GM21423 (cell line): ENCODE measurements around the gene TXLNG.

ENCODE experiments used
- ATAC-seq: cut with Tn5 transposase; IDR thresholded peaks from one replicate; pipeline ENCODE4 v1.9.1; 2021; ENCODE audit warnings: mild to moderate bottlenecking, moderate library complexity; ENCODE audit not compliant: unreplicated experiment

The TXLNG gene

GRCh38 chrX:16785247-16786138, 773 bp upstream of the TXLNG start:
- ATAC-seq: no peak

DNA sequence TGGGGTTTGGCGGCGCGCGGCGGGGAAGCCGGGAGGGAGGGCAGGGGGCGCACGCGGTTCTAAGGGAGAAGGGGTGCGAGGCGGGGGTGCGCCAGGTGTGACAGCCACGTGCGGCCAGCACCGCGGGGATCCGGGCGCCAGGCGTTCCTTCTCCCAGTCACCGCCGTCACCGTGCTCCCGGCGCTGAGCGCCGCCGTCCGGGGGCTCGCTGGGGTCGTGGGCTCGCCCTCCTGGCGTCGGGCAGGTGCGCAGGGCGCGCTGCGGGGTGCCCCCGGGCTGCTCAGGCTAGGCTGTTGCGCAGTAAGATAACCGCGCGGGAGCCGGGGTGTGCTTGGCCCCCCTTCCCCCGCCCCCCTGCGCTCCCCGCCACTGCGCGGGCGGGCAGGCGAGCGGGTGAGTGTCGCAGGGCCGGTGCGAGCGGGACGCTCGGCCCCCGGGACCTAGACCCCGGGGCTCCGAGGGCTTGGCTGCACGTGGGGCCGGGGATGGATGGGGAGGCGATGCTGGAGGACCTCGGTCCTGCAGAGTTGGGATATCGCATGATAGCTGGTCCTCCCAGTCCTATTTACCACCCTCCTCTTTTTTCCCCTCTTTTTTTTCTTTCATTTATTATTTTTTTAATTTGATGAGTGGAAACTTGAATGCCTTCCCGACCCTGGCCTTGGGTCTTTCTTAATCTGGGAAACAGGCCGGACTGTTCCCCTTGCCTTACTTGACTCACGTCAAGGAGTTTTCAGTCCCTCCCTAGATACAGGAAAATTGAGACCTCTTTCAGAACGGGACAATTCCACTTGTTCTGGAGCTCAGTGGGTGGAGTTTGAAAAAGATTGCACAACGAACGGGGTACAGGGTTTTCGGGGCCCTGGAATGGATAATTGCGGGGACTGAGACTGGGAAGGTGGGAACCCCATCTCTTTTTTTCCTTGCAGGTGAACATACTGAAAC, 797 bp downstream of the TXLNG start:
- ATAC-seq: no peak

GRCh38 chrX:16788477-16788876, 2.2 kb downstream of the TXLNG start:
- ATAC-seq: no peak

DNA sequence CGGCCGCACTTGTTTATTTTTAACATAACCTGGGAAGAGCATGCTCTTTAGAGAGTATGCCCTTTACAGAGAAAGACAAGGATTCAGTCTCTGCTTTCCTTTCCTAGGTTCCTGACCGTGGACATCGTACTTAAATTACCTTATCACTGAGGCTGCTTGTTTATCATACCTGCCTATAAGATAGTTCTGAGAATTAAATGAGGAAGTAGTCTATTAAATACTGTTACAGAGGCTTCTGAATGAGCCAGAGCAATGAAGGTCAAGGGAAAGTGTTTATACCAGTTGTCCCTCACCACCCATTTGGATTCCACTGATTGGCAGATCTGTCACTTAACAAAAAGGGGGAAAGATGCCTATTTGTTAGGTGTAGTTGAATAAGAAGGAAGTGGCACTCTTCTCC, 10.0 kb downstream of the TXLNG start:
- no peak for ATAC-seq

GRCh38 chrX:16797358-16797757, 11.1 kb downstream of the TXLNG start:
- no peak for ATAC-seq

DNA sequence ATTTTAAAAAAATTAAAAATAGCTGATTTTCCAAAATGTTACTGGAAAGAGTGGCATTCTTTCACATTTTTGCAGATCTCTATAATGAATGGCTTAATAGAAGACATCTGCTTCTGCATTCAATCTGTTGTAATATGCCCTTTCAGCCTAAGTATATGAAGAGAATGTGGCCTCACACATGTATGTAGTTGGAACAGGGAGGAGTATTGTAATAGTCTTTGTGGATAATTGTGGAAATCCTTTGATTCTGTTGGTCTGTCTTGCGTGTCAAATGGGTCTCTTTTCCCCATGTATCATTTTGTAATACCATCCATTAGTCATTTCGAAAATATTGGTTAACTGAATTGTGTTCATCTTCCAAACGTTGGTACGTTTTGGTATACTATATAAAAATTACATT, 11.6 kb downstream of the TXLNG start:
- no peak for ATAC-seq

- no peak for ATAC-seq
Observed at GRCh38 chrX:16804923-16805464, 18.7 kb downstream of the TXLNG start.

- ATAC-seq: no peak
Observed at GRCh38 chrX:16807548-16807947, 21.3 kb downstream of the TXLNG start.

DNA sequence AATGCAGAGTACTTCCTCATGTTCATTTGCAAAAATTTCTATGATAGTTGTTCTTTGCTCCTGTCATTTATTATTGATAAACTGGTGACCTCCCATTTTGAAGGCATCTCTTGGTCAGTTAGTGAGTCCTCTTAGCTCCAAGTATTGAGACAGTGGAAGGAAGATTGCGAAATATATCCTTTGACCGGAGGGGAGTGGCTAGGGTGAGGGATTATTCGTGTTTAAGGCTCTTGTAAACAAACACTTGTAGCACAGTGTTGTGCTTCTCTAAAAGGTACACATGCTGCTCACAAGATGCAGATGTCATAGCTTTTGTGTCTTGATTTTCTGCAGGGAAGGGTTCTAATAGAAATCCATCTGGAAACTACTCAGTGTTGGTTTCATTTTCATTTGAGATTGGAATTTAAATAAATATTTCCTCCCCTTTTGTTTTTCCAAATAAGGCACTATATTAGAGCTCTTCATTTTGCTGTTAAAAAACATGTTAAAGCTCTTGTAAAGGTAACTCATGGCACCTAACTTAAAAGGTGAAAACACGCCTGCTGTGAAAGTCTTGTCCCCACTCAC, 21.8 kb downstream of the TXLNG start:
- ATAC-seq: no peak

DNA sequence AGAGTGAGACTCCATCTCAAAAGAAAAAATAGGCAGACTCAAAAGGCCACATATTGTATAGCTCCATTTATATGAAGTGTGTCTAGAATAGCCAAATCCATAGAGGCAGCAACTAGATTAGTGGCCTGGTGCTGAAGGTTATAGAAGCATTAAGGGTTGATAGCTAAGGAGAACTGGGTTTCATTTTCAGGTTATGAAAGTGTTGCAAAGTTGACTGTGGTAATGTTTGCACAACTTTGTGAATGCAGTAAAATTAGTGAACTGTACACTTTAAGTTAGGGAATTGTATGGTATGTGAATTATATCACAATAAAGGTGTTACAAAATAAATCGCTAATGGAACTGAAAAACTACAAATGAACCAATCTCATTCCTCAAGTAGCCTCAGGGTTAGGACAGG, 28.3 kb downstream of the TXLNG start:
- no peak for ATAC-seq

DNA sequence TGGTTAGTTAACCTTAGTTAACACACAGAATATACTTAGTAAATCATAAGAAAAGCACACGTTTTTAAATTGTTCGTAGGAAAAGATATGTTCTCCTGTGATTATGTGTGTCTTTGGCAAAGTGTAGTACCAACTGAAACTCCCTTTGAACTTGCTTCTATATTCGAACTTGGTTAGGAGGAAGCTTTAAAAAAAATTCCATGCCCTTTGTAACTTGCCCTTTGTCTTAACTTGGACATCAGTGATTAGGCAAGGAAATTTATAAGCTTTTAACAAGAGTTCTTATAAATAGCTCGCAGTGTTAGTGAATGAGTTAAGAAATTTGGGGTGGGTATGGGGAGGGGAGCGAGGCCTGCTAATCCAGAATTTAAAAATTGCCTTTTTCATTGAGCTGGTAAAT, 33.4 kb downstream of the TXLNG start:
- no peak for ATAC-seq

- ATAC-seq: no peak
Observed at GRCh38 chrX:16822723-16823122, 36.5 kb downstream of the TXLNG start.

GRCh38 chrX:16825264-16826035, 39.2 kb downstream of the TXLNG start:
- ATAC-seq: no peak

- no peak for ATAC-seq
Observed at GRCh38 chrX:16826207-16826606, 39.9 kb downstream of the TXLNG start.

GRCh38 chrX:16827225-16827624, 41.0 kb downstream of the TXLNG start:
- no peak for ATAC-seq

DNA sequence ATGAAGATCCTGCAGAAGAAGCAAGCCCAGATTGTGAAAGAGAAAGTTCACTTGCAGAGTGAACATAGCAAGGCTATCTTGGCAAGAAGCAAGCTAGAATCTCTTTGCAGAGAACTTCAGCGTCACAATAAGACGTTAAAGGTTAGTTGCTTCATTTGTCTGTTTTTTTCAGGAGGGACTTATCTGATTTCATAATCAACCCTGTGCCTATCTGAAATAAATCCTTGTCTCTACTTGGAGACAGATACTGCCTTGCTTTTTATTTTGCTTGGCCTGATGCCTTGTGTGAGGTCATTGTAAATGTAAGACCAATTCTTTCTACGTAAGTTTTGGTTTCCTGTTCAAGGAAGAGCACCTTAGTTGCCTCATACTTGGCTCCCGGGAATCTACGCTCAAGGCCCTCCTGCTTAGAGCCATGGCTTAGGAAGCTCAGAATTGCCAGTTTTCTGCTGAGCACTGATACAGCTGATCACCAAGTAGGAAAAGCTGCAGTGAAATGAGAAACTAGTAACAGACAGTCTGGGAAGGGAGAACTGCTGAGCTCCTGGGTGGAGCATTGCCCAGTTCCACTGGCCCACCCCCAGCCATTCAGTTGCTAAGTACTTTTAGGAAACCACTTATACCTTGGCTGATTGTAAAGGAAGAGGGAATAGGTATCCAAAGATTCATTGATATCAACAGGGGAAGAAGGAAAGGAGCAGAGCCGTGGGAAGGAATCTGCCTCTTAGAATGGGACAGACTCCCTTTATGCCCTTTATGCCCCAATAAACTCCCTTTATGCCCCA, 42.0 kb downstream of the TXLNG start:
- no peak for ATAC-seq

DNA sequence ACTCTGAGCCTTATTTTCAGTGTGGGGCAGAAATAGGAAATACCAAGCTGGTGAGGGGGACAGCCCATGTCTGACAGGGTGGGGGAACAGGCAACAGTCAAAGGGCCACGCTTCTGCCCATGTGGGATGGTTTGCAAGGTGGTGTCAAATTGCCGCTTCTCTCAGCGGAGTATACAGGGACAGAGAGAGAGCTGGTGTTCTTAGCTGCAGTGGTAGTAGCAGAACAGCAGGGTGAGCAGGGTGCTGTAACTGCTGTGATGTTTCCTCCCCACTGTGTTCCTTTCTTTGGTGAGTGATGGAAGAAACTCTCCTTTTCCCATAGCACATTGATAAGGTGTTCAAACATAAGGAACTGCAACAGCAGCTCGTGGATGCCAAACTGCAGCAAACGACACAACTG, 46.0 kb downstream of the TXLNG start:
- ATAC-seq: no peak

DNA sequence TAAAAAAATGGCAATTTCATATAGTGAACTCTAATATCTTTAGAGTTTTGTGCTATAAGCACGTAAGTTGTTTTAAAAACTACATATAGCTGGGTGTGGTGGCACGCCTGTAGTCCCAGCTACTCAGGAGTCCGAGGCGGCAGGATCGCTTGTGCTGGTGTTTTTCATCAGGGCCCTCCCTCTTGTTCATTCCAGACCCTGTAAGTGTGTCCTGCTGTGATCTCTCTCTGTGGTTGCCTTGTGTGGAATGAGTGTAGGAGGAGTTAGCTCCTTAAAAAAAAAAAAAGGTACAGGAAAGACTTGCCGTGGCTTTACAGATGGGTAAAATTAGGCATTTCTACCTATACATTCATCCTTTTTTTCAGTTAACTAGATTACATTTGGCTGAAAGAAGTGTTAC, 48.5 kb downstream of the TXLNG start:
- ATAC-seq: no peak

DNA sequence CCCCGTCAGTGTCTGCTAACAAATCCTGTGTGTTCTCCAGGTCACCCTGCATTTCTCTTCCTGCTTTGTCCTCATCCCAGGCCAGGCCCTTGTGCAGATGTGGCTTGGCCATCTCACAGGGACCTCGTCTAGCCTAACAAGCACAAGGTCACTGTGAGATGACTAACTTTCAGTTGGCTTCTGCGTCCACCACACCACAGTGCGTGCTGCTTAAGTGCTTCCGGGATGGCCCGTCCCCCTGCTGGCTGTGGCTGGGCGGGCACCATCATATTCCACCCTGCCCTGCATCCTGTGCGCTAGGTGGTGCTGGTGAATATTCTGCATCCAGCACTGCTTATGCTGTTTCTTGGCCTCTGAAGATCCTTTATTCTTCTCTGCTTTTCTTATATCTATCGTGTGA, 50.1 kb downstream of the TXLNG start:
- ATAC-seq: no peak
